ENCODE data around the gene EFHC1. TPM values are rescaled to one million over a fixed set of nuclear protein-coding genes. Genes with fewer than 3 reads are reported as not detected.

Gene EFHC1
- total RNA-seq, 2 experiments from 2014 or later = 20.7 to 24.8 TPM

GRCh38 chr6:52560462-52560861, 140.3 kb downstream of the EFHC1 start:
- peaks cover 85% of the 10 kb centered on the region for H3K79me2 ChIP-seq (ENCODE audit: insufficient read depth, low read depth, low read length)
- TF ChIP-seq CTCF (conservative IDR thresholded peaks at IDR 0.05; ENCODE audit: low read length) (no peak), EZH2phosphoT487 (IDR thresholded peaks at IDR 0.05; ENCODE audit: borderline replicate concordance, low read depth, low read length) (no peak)
- no peaks in the 10 kb centered on the region for H3K9me3 ChIP-seq (ENCODE audit: low read length)
- H2AFZ ChIP-seq (ENCODE audit: low read length) = no peak overlapping the region
- intact Hi-C loops (cut with micrococcal nuclease; ENCODE audit: unreplicated experiment) = no loop called here
- no peak overlapping the region for H3K27ac ChIP-seq (ENCODE audit: low read depth, low read length, poor library complexity, severe bottlenecking)
- no peak for DNase-seq (ENCODE audit: low spot score)
- CTCF ChIA-PET (ENCODE audit: unreplicated experiment) = no interaction called here
- H3K4me1 ChIP-seq (ENCODE audit: insufficient read depth, low read length, poor library complexity, severe bottlenecking) = peaks cover 54% of the 10 kb centered on the region
- BruUV-seq (replicated peaks) = no TSS peak
- H3K4me2 ChIP-seq (ENCODE audit: low read length) = no peak overlapping the region
- peaks cover 5% of the 10 kb centered on the region for H4K20me1 ChIP-seq (ENCODE audit: insufficient read depth, low read length)
- no peaks in the 10 kb centered on the region for H3K9me2 ChIP-seq (ENCODE audit: insufficient read depth, low read length)
- peaks cover 37% of the 10 kb centered on the region for H3K36me3 ChIP-seq (ENCODE audit: insufficient read depth, low read length)
- POLR2A ChIA-PET = interaction anchor here (0.6 to 0.9 kb wide), 2 partner anchors 16 to 40 kb away, joined by 3 read pairs; no protein-coding TSS in a partner anchor
- no peak overlapping the region for H3K4me3 ChIP-seq (ENCODE audit: low read depth, low read length, poor library complexity, severe bottlenecking)

- no TSS peak for BruUV-seq (replicated peaks)
- H3K9me3 ChIP-seq (ENCODE audit: low read length) = no peaks in the 10 kb centered on the region
- DNase-seq (ENCODE audit: low spot score) = no peak
- H3K4me1 ChIP-seq (ENCODE audit: insufficient read depth, low read length, poor library complexity, severe bottlenecking) = peaks cover 56% of the 10 kb centered on the region
- no peak overlapping the region for H3K4me3 ChIP-seq (ENCODE audit: low read depth, low read length, poor library complexity, severe bottlenecking)
- ChIA-PET POLR2A (interaction anchor here (0.6 to 1.8 kb wide), 11 partner anchors 9 to 144 kb away, joined by 3 to 10 read pairs (median 5); partner anchors contain the start of gene TRAM2), CTCF (ENCODE audit: unreplicated experiment) (no interaction called here)
- peaks cover 93% of the 10 kb centered on the region for H3K79me2 ChIP-seq (ENCODE audit: insufficient read depth, low read depth, low read length)
- peak overlapping the region; percentile 65 for H3K4me2 ChIP-seq (ENCODE audit: low read length)
- no peak overlapping the region for H2AFZ ChIP-seq (ENCODE audit: low read length)
- intact Hi-C loops (cut with micrococcal nuclease; ENCODE audit: unreplicated experiment) = no loop called here
- no peak overlapping the region for H3K27ac ChIP-seq (ENCODE audit: low read depth, low read length, poor library complexity, severe bottlenecking)
- peaks cover 5% of the 10 kb centered on the region for H4K20me1 ChIP-seq (ENCODE audit: insufficient read depth, low read length)
- TF ChIP-seq CTCF (conservative IDR thresholded peaks at IDR 0.05; ENCODE audit: low read length) (no peak), EZH2phosphoT487 (IDR thresholded peaks at IDR 0.05; ENCODE audit: borderline replicate concordance, low read depth, low read length) (no peak)
- H3K9me2 ChIP-seq (ENCODE audit: insufficient read depth, low read length) = no peaks in the 10 kb centered on the region
- H3K36me3 ChIP-seq (ENCODE audit: insufficient read depth, low read length) = peaks cover 42% of the 10 kb centered on the region
These were observed 142.8 kb downstream of the EFHC1 start for GRCh38 chr6:52562911-52563310.

GRCh38 chr6:52564856-52565255, 144.7 kb downstream of the EFHC1 start:
- Histone ChIP-seq H3K9me3 (ENCODE audit: low read length) (no peaks in the 10 kb centered on the region), H4K20me1 (ENCODE audit: insufficient read depth, low read length) (peaks cover 5% of the 10 kb centered on the region), H3K4me2 (ENCODE audit: low read length) (0 out of 2 replicates have a peak overlapping the region, but pooled peaks have one; percentile 65), H3K79me2 (ENCODE audit: insufficient read depth, low read depth, low read length) (peaks cover 95% of the 10 kb centered on the region), H3K9me2 (ENCODE audit: insufficient read depth, low read length) (no peaks in the 10 kb centered on the region), H3K4me1 (ENCODE audit: insufficient read depth, low read length, poor library complexity, severe bottlenecking) (peaks cover 54% of the 10 kb centered on the region), H3K27ac (ENCODE audit: low read depth, low read length, poor library complexity, severe bottlenecking) (no peak overlapping the region), H2AFZ (ENCODE audit: low read length) (no peak overlapping the region), H3K4me3 (ENCODE audit: low read depth, low read length, poor library complexity, severe bottlenecking) (no peak overlapping the region), H3K36me3 (ENCODE audit: insufficient read depth, low read length) (peaks cover 29% of the 10 kb centered on the region)
- TF ChIP-seq CTCF (conservative IDR thresholded peaks at IDR 0.05; ENCODE audit: low read length) (no peak), EZH2phosphoT487 (IDR thresholded peaks at IDR 0.05; ENCODE audit: borderline replicate concordance, low read depth, low read length) (no peak)
- ChIA-PET CTCF (ENCODE audit: unreplicated experiment) (interaction anchor here (0.9 kb wide), 1 partner anchor 28 kb away, joined by 3 read pairs; no protein-coding TSS in a partner anchor), POLR2A (interaction anchor here (1.2 to 3.2 kb wide), 3 partner anchors 9 to 103 kb away, joined by 4 to 19 read pairs (median 4); partner anchors contain the start of gene TRAM2)
- intact Hi-C loops (cut with micrococcal nuclease; ENCODE audit: unreplicated experiment) = no loop called here
- no TSS peak for BruUV-seq (replicated peaks)
- DNase-seq (ENCODE audit: low spot score) = no peak
